Adrenal gland (tissue), 5 donors: ENCODE measurements around the gene C2orf49.

ENCODE experiments used
- POLR2A ChIP-seq, 2 donors: fragments of 450-650 bp; IDR thresholded peaks; one replicate each; pipeline ENCODE4 v1.6.1; 2017; ENCODE audit warnings: antibody characterized with exemption in 2 of 2, mild to moderate bottlenecking in 2 of 2, moderate library complexity in 1 of 2
- TF ChIP-seq, protein P1 (sequence below), 6 experiments: fragments of 450-650 bp in 4 of 6; fragments of 200-600 bp in 2 of 6; sonication (generic) in 1 of 6; IDR thresholded peaks; 1 replicate in 5 of 6; 2 replicates in 1 of 6; pipeline versions ENCODE4 v1.5.1 to v1.8.0; 2016 to 2021; ENCODE audit warnings: antibody characterized with exemption in 6 of 6, mild to moderate bottlenecking in 2 of 6, moderate library complexity in 1 of 6
- donor health status: DM: no; HTN: no; CAD: no.

- no peak for TF ChIP-seq POLR2A (IDR thresholded peaks at IDR 0.05)
- TF ChIP-seq, protein P1, sequence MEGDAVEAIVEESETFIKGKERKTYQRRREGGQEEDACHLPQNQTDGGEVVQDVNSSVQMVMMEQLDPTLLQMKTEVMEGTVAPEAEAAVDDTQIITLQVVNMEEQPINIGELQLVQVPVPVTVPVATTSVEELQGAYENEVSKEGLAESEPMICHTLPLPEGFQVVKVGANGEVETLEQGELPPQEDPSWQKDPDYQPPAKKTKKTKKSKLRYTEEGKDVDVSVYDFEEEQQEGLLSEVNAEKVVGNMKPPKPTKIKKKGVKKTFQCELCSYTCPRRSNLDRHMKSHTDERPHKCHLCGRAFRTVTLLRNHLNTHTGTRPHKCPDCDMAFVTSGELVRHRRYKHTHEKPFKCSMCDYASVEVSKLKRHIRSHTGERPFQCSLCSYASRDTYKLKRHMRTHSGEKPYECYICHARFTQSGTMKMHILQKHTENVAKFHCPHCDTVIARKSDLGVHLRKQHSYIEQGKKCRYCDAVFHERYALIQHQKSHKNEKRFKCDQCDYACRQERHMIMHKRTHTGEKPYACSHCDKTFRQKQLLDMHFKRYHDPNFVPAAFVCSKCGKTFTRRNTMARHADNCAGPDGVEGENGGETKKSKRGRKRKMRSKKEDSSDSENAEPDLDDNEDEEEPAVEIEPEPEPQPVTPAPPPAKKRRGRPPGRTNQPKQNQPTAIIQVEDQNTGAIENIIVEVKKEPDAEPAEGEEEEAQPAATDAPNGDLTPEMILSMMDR (IDR thresholded peaks at IDR 0.05): no peak
Observed at GRCh38 chr2:105339414-105339813, 2.1 kb downstream of the C2orf49 start.
